C4-2B (cell line): ENCODE data around the gene KDM1A.

Source experiments
- H3K27ac ChIP-seq: fragments of 450-650 bp; 2 replicates; pipeline ENCODE4 v1.5.1; 2017
- ZFX ChIP-seq: fragments of 450-650 bp; IDR thresholded peaks from 2 replicates; pipeline ENCODE4 v1.6.1; 2017
- TF ChIP-seq, protein P1 (sequence below): fragments of 450-650 bp; conservative IDR thresholded peaks from 2 replicates; pipeline ENCODE4 v1.5.1; 2017; ENCODE audit warnings: mild to moderate bottlenecking

KDM1A gene

GRCh38 chr1:23103001-23103889, 84.0 kb downstream of the KDM1A start:
- no peak overlapping the region for H3K27ac ChIP-seq
- TF ChIP-seq, protein P1, sequence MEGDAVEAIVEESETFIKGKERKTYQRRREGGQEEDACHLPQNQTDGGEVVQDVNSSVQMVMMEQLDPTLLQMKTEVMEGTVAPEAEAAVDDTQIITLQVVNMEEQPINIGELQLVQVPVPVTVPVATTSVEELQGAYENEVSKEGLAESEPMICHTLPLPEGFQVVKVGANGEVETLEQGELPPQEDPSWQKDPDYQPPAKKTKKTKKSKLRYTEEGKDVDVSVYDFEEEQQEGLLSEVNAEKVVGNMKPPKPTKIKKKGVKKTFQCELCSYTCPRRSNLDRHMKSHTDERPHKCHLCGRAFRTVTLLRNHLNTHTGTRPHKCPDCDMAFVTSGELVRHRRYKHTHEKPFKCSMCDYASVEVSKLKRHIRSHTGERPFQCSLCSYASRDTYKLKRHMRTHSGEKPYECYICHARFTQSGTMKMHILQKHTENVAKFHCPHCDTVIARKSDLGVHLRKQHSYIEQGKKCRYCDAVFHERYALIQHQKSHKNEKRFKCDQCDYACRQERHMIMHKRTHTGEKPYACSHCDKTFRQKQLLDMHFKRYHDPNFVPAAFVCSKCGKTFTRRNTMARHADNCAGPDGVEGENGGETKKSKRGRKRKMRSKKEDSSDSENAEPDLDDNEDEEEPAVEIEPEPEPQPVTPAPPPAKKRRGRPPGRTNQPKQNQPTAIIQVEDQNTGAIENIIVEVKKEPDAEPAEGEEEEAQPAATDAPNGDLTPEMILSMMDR: no peak
- TF ChIP-seq ZFX: no peak

- H3K27ac ChIP-seq: no peak overlapping the region
- TF ChIP-seq ZFX: no peak
- TF ChIP-seq, protein P1: no peak
Measured at GRCh38 chr1:23108918-23109533, 89.8 kb downstream of the KDM1A start.

DNA sequence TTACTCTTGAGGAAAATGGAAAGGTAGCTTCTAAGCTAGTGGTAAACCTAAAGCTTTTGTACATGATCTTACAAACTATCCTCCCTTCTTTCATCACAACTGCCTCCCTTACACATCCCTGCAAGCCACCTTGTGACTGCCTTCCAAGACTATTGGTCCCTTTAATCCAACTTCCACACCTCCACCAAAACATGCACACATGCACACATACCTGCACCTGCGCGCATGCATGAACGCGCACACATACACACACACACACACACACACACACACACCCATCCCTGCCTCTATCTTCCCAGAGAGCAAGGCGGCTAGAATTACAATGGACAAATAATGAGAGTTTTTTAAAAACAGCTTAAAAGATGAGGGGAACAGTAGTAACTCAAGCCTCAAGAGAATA, 91.1 kb downstream of the KDM1A start:
- no peak for TF ChIP-seq ZFX
- TF ChIP-seq, protein P1: no peak
- no peak overlapping the region for H3K27ac ChIP-seq

GRCh38 chr1:23111600-23112535, 92.6 kb downstream of the KDM1A start:
- TF ChIP-seq ZFX: no peak
- TF ChIP-seq, protein P1: no peak
- H3K27ac ChIP-seq: no peak overlapping the region

- H3K27ac ChIP-seq: no peak overlapping the region
Measured at GRCh38 chr1:23114424-23115079, 95.3 kb downstream of the KDM1A start.

GRCh38 chr1:23116216-23116836, 97.1 kb downstream of the KDM1A start:
- peak overlapping the region; percentile 62; the same call in 1 of the 2 replicates for H3K27ac ChIP-seq
- TF ChIP-seq, protein P1: no peak
- TF ChIP-seq ZFX: no peak

More at GRCh38 chr1:23114424-23115079, 95.3 kb downstream of the KDM1A start:
- no peak for TF ChIP-seq ZFX
- TF ChIP-seq, protein P1: no peak
